ENCODE measurements around the gene NLRP1.

GRCh38 chr17:5485270-5486205 is 98.8 kb downstream of the NLRP1 start, which contains the start of gene DERL2:
- no peak for TF ChIP-seq POLR2A (IDR thresholded peaks at IDR 0.05; ENCODE audit: low read length)
- TF ChIP-seq GATA1 (IDR thresholded peaks at IDR 0.05; ENCODE audit: low read depth, low read length): no peak
